Measurements from ENCODE around the gene OGDHL.
"Not testable (repeated sequence)": the region's sequence is repeated elsewhere in the genome, so short reads cannot be mapped to it uniquely, and the experiment has no call there.

OGDHL gene

GRCh38 chr10:49761789-49762565 is at the start of gene OGDHL:
Gene OGDHL (minus strand): TSS chr10:49762323. CDS start chr10:49758592, 3,731 bp downstream.
- peak; percentile 20 to 51 for DNase-seq (ENCODE audit: low read depth in 2 of 2)

- no peak for DNase-seq (ENCODE audit: low read depth in 2 of 2)
Observed at GRCh38 chr10:49803988-49804387, 41.9 kb upstream of the OGDHL start.

- DNase-seq (ENCODE audit: low read depth in 2 of 2): no peak
Observed at GRCh38 chr10:49798275-49798674, 36.2 kb upstream of the OGDHL start.

GRCh38 chr10:49791100-49791499 is 29.0 kb upstream of the OGDHL start:
- DNase-seq (ENCODE audit: low read depth in 2 of 2): no peak

GRCh38 chr10:49784681-49785080 is 22.6 kb upstream of the OGDHL start:
- DNase-seq (ENCODE audit: low read depth in 2 of 2): no peak

GRCh38 chr10:49783645-49784044 is 21.5 kb upstream of the OGDHL start:
- no peak for DNase-seq (ENCODE audit: low read depth in 2 of 2)

- DNase-seq (ENCODE audit: low read depth in 2 of 2): no peak
Observed at GRCh38 chr10:49781247-49781646, 19.1 kb upstream of the OGDHL start.

- no peak for DNase-seq (ENCODE audit: low read depth in 2 of 2)
Observed at GRCh38 chr10:49778197-49778596, 16.1 kb upstream of the OGDHL start.

GRCh38 chr10:49776851-49777250 is 14.7 kb upstream of the OGDHL start:
- DNase-seq (ENCODE audit: low read depth in 2 of 2): no peak

- no peak for DNase-seq (ENCODE audit: low read depth in 2 of 2)
Observed at GRCh38 chr10:49775014-49775413, 12.9 kb upstream of the OGDHL start.

GRCh38 chr10:49772944-49773343 is 10.8 kb upstream of the OGDHL start:
- DNase-seq (ENCODE audit: low read depth in 2 of 2): not testable (repeated sequence)

GRCh38 chr10:49771046-49771445 is 8.9 kb upstream of the OGDHL start:
- DNase-seq (ENCODE audit: low read depth in 2 of 2): not testable (repeated sequence)

- no peak for DNase-seq (ENCODE audit: low read depth in 2 of 2)
Observed at GRCh38 chr10:49769692-49770091, 7.6 kb upstream of the OGDHL start.

GRCh38 chr10:49768731-49769130 is 6.6 kb upstream of the OGDHL start:
- no peak for DNase-seq (ENCODE audit: low read depth in 2 of 2)

GRCh38 chr10:49768329-49768728 is 6.2 kb upstream of the OGDHL start:
- DNase-seq (ENCODE audit: low read depth in 2 of 2): no peak

- DNase-seq (ENCODE audit: low read depth in 2 of 2): no peak
Observed at GRCh38 chr10:49767752-49768151, 5.6 kb upstream of the OGDHL start.

- no peak for DNase-seq (ENCODE audit: low read depth in 2 of 2)
Observed at GRCh38 chr10:49766484-49766883, 4.4 kb upstream of the OGDHL start.

GRCh38 chr10:49762566-49762877 is 399 bp upstream of the OGDHL start:
- DNase-seq (ENCODE audit: low read depth in 2 of 2): no peak

GRCh38 chr10:49761201-49761788 is 828 bp downstream of the OGDHL start:
- no peak for DNase-seq (ENCODE audit: low read depth in 2 of 2)

GRCh38 chr10:49760789-49761188 is 1.3 kb downstream of the OGDHL start:
- no peak for DNase-seq (ENCODE audit: low read depth in 2 of 2)

GRCh38 chr10:49759787-49760551 is 2.2 kb downstream of the OGDHL start:
- DNase-seq (ENCODE audit: low read depth in 2 of 2): no peak

- DNase-seq (ENCODE audit: low read depth in 2 of 2): no peak
Observed at GRCh38 chr10:49758249-49758930, 3.7 kb downstream of the OGDHL start.

Data from stimulated activated CD4-positive, alpha-beta T cell treated with anti-CD3 and anti-CD28 coated beads, Interleukin-15, amount 100 ng/mL, for 48 hours (primary cell).